Spleen (tissue), 11 donors: Measurements from ENCODE around the gene RHEB. TPM values are rescaled to one million over a fixed set of nuclear protein-coding genes. Genes with fewer than 3 reads are reported as not detected.
A peak's percentile ranks its signal among the peaks of the same experiment; 100 is the strongest.

Source experiments
- DNase-seq: peaks from one replicate; pipeline ENCODE4 v3.0.0-alpha.2; 2020
- H3K27ac ChIP-seq, 8 donors: fragments of 200-600 bp; sonication (generic) in 7 of 8; 1 replicate in 4 of 8; 2 replicates in 4 of 8; pipeline versions ENCODE4 v1.5.0 to v1.8.0; 2016 to 2021; ENCODE audit warnings: inconsistent platforms in 4 of 8, mild to moderate bottlenecking in 4 of 8, moderate library complexity in 1 of 8
- H3K27me3 ChIP-seq, 7 donors: fragments of 200-600 bp; sonication (generic) in 6 of 7; replicated peaks in 1 of 7; 1 replicate in 4 of 7; 2 replicates in 3 of 7; pipeline versions ENCODE4 v1.5.0 to v1.8.0; 2016 to 2021; ENCODE audit warnings: inconsistent platforms in 3 of 7, mild to moderate bottlenecking in 1 of 7
- H3K36me3 ChIP-seq, 6 donors: fragments of 200-600 bp; sonication (generic) in 5 of 6; 1 replicate in 4 of 6; 2 replicates in 2 of 6; pipeline versions ENCODE4 v1.5.0 to v1.8.0; 2016 to 2021; ENCODE audit warnings: inconsistent platforms in 2 of 6
- H3K4me1 ChIP-seq, 6 donors: fragments of 200-600 bp; sonication (generic) in 5 of 6; 1 replicate in 3 of 6; 2 replicates in 3 of 6; pipeline versions ENCODE4 v1.5.0 to v1.8.0; 2016 to 2021; ENCODE audit warnings: inconsistent platforms in 3 of 6
- H3K4me3 ChIP-seq, 8 donors: fragments of 200-600 bp; sonication (generic) in 7 of 8; 1 replicate in 4 of 8; 2 replicates in 4 of 8; pipeline versions ENCODE4 v1.5.0 to v1.8.0; 2016 to 2021; ENCODE audit warnings: inconsistent platforms in 4 of 8, mild to moderate bottlenecking in 4 of 8, moderate library complexity in 2 of 8
- H3K9me3 ChIP-seq, 8 donors: fragments of 200-600 bp; sonication (generic) in 7 of 8; 1 replicate in 4 of 8; 2 replicates in 4 of 8; pipeline versions ENCODE4 v1.5.0 to v1.8.0; 2016 to 2021; ENCODE audit warnings: inconsistent platforms in 4 of 8
- CTCF ChIP-seq, 11 experiments: fragments of 200-600 bp in 7 of 11; fragments of 450-650 bp in 4 of 11; sonication (generic) in 4 of 11; IDR thresholded peaks in 8 of 11; conservative IDR thresholded peaks in 3 of 11; 1 replicate in 7 of 11; 2 replicates in 4 of 11; pipeline versions ENCODE4 v1.4.0 to v1.8.0; 2016 to 2021; ENCODE audit warnings: antibody characterized with exemption in 11 of 11, inconsistent platforms in 4 of 11, mild to moderate bottlenecking in 1 of 11
- POLR2A ChIP-seq, 3 donors: fragments of 450-650 bp; IDR thresholded peaks; one replicate each; pipeline ENCODE4 v1.5.1; 2017; ENCODE audit warnings: antibody characterized with exemption in 3 of 3, mild to moderate bottlenecking in 1 of 3
- POLR2AphosphoS5 ChIP-seq, 3 donors: sonication (generic); formaldehyde crosslinking; IDR thresholded peaks; one replicate each; pipeline ENCODE4 v1.5.1; 2017; ENCODE audit warnings: antibody characterized with exemption in 3 of 3
- WGBS, 5 donors: extraction: QIAGEN DNeasy Blood & Tissue Kit in 3 of 5; methylation state at CpG; one replicate each; pipeline versions ENCODE4 v1.1.5 to v1.1.7; 2013 to 2018; 5-methylcytosine and 5-hydroxymethylcytosine counted together
- intact Hi-C: fragments of 100-400 bp; cut with DNase I; formaldehyde crosslinking; loops from one replicate; pipeline ENCODE4 v1.15.0; 2023; ENCODE audit warnings: low total_unique reads
- polyA plus RNA-seq, 3 donors: library from polyadenylated mRNA; stranded (reverse); fragments of 200-250 nt; gene quantifications; one replicate each; pipeline ENCODE4 v1.2.1, GENCODE V29; 2013
- total RNA-seq, 7 donors: library from RNA; depleted of rRNA in 3 of 7; stranded (reverse); fragments of >200 nt in 3 of 7; fragmentation: NEBNext Ultra II Directional in 4 of 7; extraction: Animal tissue kit (Norgen Biotek cat#: 25700) in 4 of 7; gene quantifications; one replicate each; pipeline versions ENCODE4 v1.1.0 to v1.2.1, GENCODE V29; 2016 to 2021
- donor health status: healthy with polysubstance abuse.
- donor health status: DM: no; HTN: no; CAD: no; lungs with moderate emphysema.
- donor health status: DM: no; HTN: no; CAD: no.
- donor health status: Bipolar disorder and iron deficiency.
- donor health status: healthy.
- donor health status: DM: no; HTN: no; CAD: no.
- donor health status: DM: yes; HTN: yes; CAD: no.

Gene RHEB
- total and polyA plus RNA-seq, 10 donors, result 42.3 to 89.9 (median 72.5) TPM

- no peak for DNase-seq
- Histone ChIP-seq H3K27me3 (no peaks in the 10 kb centered on the region), H3K4me3 (no peak overlapping the region), H3K9me3 (no peaks in the 10 kb centered on the region), H3K27ac (no peak overlapping the region), H3K36me3 (peaks cover 0 to 27% (median 14%) of the 10 kb centered on the region in 6 donors), H3K4me1 (peaks cover 0 to 13% (median 0%) of the 10 kb centered on the region in 6 donors)
- WGBS, 5 donors, result 61 to 77% (median 73%) methylated on average over 10 of the region's 10 CpGs
- intact Hi-C loops, result no loop called here
- no peak for TF ChIP-seq POLR2A (IDR thresholded peaks at IDR 0.05)
Measured at GRCh38 chr7:151552352-151553028, 32.8 kb upstream of the RHEB start.

DNA sequence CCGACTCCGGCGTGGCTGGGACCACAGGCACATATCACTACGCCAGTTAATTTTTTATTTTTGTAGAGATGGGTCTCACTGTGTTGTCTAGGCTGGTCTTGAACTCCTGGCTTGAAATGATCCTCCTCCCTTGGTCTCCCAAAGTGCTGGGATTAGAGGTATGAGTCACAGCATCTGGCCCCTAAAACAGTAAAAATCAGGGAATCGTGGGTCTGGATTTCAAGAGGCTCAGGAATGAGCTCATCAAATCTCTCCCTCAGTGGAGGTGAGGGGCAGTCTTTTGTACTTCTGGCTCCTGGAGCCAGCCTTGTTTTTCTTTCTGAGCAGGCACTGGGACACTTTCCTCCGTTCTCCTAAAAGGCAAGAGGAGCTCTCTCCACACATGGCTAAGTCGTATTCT, 32.1 kb upstream of the RHEB start:
- 83 to 96% (median 94%) methylated on average over 7 of the region's 7 CpGs for WGBS, 5 donors
- intact Hi-C loops, result no loop called here

DNA sequence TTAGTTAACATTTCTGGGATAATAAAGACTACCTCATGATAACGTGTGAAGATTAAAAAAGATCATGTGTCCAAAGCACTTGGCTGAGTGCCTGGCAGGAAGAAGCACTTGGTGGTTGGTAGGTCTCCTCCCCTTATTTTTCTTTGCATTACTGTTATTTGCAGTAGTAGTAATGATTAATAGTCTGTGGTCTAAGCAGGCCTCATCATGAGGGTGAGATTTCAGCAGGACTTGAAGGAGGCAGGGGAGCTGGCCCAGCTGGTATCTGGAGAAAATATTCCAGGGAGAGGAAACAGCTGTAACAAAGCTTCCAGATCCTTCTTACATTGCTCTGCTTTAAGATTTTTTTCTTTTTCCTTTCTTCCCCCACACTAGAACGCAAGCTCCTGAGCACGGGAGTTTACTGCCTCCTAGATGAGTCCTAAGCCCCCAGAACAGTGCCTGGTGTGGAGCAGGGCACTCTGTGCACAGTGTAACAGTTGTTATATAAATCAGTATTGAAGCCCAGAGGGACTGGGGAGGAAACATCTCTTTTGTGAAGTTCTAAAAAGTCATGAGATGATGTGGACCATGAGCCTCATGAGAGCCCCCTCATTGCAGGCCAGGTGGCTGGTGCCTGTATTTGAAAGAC, 31.1 kb upstream of the RHEB start:
- peak overlapping the region in 2 of 8 donors; percentile 5 to 32 for H3K27ac ChIP-seq
- peak in 1 of 3 donors; percentile 11 for TF ChIP-seq POLR2AphosphoS5 (IDR thresholded peaks at IDR 0.05)
- no peak for TF ChIP-seq CTCF (IDR thresholded peaks at IDR 0.05 in 8 of 11, conservative IDR thresholded peaks at IDR 0.05 in 3 of 11)
- no peaks in the 10 kb centered on the region for H3K9me3 ChIP-seq
- intact Hi-C loops, result no loop called here
- peaks cover 0 to 11% (median 1%) of the 10 kb centered on the region in 6 donors for H3K36me3 ChIP-seq
- peaks cover 0 to 13% (median 2%) of the 10 kb centered on the region in 6 donors for H3K4me1 ChIP-seq
- DNase-seq, result no peak
- WGBS, 5 donors, result 9 to 19% (median 11%) methylated on average over 3 of the region's 3 CpGs
- H3K27me3 ChIP-seq, result peaks cover 0 to 1% (median 0%) of the 10 kb centered on the region in 7 donors
- H3K4me3 ChIP-seq, result no peak overlapping the region

More for the DNA sequence above, 32.1 kb upstream of the RHEB start:
- Histone ChIP-seq H3K27me3 (no peaks in the 10 kb centered on the region), H3K27ac (no peak overlapping the region), H3K4me3 (no peak overlapping the region), H3K36me3 (peaks cover 0 to 20% (median 9%) of the 10 kb centered on the region in 6 donors), H3K4me1 (peaks cover 0 to 13% (median under 1%) of the 10 kb centered on the region in 6 donors), H3K9me3 (no peaks in the 10 kb centered on the region)
- TF ChIP-seq CTCF (IDR thresholded peaks at IDR 0.05 in 8 of 11, conservative IDR thresholded peaks at IDR 0.05 in 3 of 11) (no peak), POLR2A (IDR thresholded peaks at IDR 0.05) (no peak), POLR2AphosphoS5 (IDR thresholded peaks at IDR 0.05) (no peak)
- no peak for DNase-seq

- WGBS, 5 donors, result 87 to 97% (median 95%) methylated on average over 6 of the region's 6 CpGs
- Histone ChIP-seq H3K9me3 (no peaks in the 10 kb centered on the region), H3K27ac (no peak overlapping the region), H3K4me1 (peaks cover 0 to 13% (median 2%) of the 10 kb centered on the region in 6 donors), H3K4me3 (no peak overlapping the region), H3K27me3 (peaks cover 0 to 12% (median 0%) of the 10 kb centered on the region in 7 donors), H3K36me3 (peaks cover 0 to under 1% (median 0%) of the 10 kb centered on the region in 6 donors)
- TF ChIP-seq CTCF (IDR thresholded peaks at IDR 0.05 in 8 of 11, conservative IDR thresholded peaks at IDR 0.05 in 3 of 11) (no peak), POLR2A (IDR thresholded peaks at IDR 0.05) (no peak), POLR2AphosphoS5 (IDR thresholded peaks at IDR 0.05) (no peak)
- intact Hi-C loops, result no loop called here
- DNase-seq, result no peak
Measured at GRCh38 chr7:151549644-151550043, 29.9 kb upstream of the RHEB start.
